Body of pancreas (tissue), 4 donors: ENCODE results near the gene GPR17. TPM values are rescaled to one million over a fixed set of nuclear protein-coding genes. Genes with fewer than 3 reads are reported as not detected.

Experiments used
- ATAC-seq: fragments of 150-250 bp; one replicate; pipeline ENCODE4 v1.9.1; 2016
- DNase-seq, 4 donors: peaks; one replicate each; pipeline ENCODE4 v3.0.0-alpha.2; 2019
- H3K27ac ChIP-seq, 4 donors: fragments of 200-600 bp; sonication (generic); 1 replicate in 3 of 4; 2 replicates in 1 of 4; pipeline versions ENCODE4 v1.5.1 to v1.6.1; 2016 to 2019; ENCODE audit warnings: mild to moderate bottlenecking in 1 of 4, mixed read lengths in 1 of 4, moderate library complexity in 1 of 4
- H3K27me3 ChIP-seq, 2 donors: fragments of 200-600 bp; sonication (generic); one replicate each; pipeline ENCODE4 v1.6.0; 2016; ENCODE audit warnings: mild to moderate bottlenecking in 1 of 2
- H3K36me3 ChIP-seq, 2 donors: fragments of 200-600 bp; sonication (generic); replicated peaks in 1 of 2; 2 replicates each; pipeline ENCODE4 v1.5.1; 2016; ENCODE audit warnings: low read depth in 2 of 2; ENCODE audit not compliant: insufficient read depth in 1 of 2
- H3K4me1 ChIP-seq: fragments of 200-600 bp; sonication (generic); one replicate; pipeline ENCODE4 v1.6.0; 2016
- H3K4me3 ChIP-seq, 2 donors: fragments of 200-600 bp; sonication (generic); 1 replicate in 1 of 2; 2 replicates in 1 of 2; pipeline ENCODE4 v1.5.1; 2016 to 2019
- H3K9me3 ChIP-seq, 3 donors: fragments of 200-600 bp; sonication (generic); 1 replicate in 2 of 3; 2 replicates in 1 of 3; pipeline ENCODE4 v1.5.1; 2016
- POLR2A ChIP-seq, 3 donors: fragments of 450-650 bp; IDR thresholded peaks; one replicate each; pipeline ENCODE4 v1.6.1; 2016; ENCODE audit warnings: antibody characterized with exemption in 3 of 3, mild to moderate bottlenecking in 2 of 3
- WGBS, 2 donors: methylation state at CpG; one replicate each; pipeline ENCODE4 v1.1.5; 2017; 5-methylcytosine and 5-hydroxymethylcytosine counted together
- intact Hi-C: fragments of 100-400 bp; cut with DNase I; formaldehyde crosslinking; loops from one replicate; pipeline ENCODE4 v1.15.1; 2023
- total RNA-seq, 2 donors: library from RNA; depleted of rRNA; stranded (reverse); fragments of >200 nt; gene quantifications; one replicate each; pipeline ENCODE4 v1.1.0, GENCODE V29; 2016
- TF ChIP-seq, protein P1 (sequence below), 7 experiments: fragments of 450-650 bp in 4 of 7; fragments of 200-600 bp in 3 of 7; sonication (generic) in 3 of 7; IDR thresholded peaks; one replicate each; pipeline ENCODE4 v1.5.1; 2016 to 2019; ENCODE audit warnings: antibody characterized with exemption in 7 of 7

GPR17 gene
- total RNA-seq, 2 donors from 2014 or later, result 0.26 TPM; not detected in 1

GRCh38 chr2:127609818-127610217, 36.1 kb upstream of the GPR17 start:
- Histone ChIP-seq H3K4me1 (no peaks in the 10 kb centered on the region), H3K9me3 (peaks cover 0 to 15% (median 0%) of the 10 kb centered on the region in 3 donors), H3K4me3 (no peak overlapping the region), H3K27ac (no peak overlapping the region), H3K27me3 (no peaks in the 10 kb centered on the region), H3K36me3 (no peaks in the 10 kb centered on the region)
- TF ChIP-seq POLR2A (IDR thresholded peaks at IDR 0.05), result no peak
- TF ChIP-seq, protein P1, sequence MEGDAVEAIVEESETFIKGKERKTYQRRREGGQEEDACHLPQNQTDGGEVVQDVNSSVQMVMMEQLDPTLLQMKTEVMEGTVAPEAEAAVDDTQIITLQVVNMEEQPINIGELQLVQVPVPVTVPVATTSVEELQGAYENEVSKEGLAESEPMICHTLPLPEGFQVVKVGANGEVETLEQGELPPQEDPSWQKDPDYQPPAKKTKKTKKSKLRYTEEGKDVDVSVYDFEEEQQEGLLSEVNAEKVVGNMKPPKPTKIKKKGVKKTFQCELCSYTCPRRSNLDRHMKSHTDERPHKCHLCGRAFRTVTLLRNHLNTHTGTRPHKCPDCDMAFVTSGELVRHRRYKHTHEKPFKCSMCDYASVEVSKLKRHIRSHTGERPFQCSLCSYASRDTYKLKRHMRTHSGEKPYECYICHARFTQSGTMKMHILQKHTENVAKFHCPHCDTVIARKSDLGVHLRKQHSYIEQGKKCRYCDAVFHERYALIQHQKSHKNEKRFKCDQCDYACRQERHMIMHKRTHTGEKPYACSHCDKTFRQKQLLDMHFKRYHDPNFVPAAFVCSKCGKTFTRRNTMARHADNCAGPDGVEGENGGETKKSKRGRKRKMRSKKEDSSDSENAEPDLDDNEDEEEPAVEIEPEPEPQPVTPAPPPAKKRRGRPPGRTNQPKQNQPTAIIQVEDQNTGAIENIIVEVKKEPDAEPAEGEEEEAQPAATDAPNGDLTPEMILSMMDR (IDR thresholded peaks at IDR 0.05), result no peak
- DNase-seq, result peak in 1 of 4 donors; percentile 1
- no peak for ATAC-seq
- intact Hi-C loops, result no loop called here
- WGBS, 2 donors, result 85 to 89% methylated on average over 3 to 7 of the region's 8 CpGs

DNA sequence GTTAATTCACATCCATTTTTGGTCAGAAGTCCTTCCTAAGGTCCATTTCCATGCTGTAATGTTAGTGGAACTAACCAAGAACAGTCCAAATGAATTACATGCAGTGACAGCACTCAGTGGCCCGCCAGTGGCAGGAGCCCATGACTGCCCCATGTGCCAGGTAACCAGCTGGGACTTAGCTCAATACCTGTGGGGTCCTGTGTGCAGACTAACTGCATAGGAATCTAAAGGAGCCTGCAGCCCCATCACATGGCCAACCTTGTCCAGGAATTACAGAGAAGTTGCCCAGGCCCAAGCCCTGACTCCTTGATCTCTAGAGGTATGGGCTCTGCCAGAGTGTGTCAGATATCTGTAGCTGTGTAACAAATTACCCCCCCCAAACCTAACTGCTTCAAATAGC, 35.4 kb upstream of the GPR17 start:
- DNase-seq (no peak), ATAC-seq (no peak)
- Histone ChIP-seq H3K27me3 (no peaks in the 10 kb centered on the region), H3K4me1 (no peaks in the 10 kb centered on the region), H3K9me3 (peaks cover 0 to 15% (median 0%) of the 10 kb centered on the region in 3 donors), H3K36me3 (no peaks in the 10 kb centered on the region), H3K4me3 (no peak overlapping the region), H3K27ac (no peak overlapping the region)
- no peak for TF ChIP-seq POLR2A (IDR thresholded peaks at IDR 0.05)
- TF ChIP-seq, protein P1 (IDR thresholded peaks at IDR 0.05), result no peak
- intact Hi-C loops, result no loop called here
- WGBS, 2 donors, result 88% methylated on average over 1 of the region's 1 CpG; no CpG with 5 or more reads in 1 of the 2 donors

DNA sequence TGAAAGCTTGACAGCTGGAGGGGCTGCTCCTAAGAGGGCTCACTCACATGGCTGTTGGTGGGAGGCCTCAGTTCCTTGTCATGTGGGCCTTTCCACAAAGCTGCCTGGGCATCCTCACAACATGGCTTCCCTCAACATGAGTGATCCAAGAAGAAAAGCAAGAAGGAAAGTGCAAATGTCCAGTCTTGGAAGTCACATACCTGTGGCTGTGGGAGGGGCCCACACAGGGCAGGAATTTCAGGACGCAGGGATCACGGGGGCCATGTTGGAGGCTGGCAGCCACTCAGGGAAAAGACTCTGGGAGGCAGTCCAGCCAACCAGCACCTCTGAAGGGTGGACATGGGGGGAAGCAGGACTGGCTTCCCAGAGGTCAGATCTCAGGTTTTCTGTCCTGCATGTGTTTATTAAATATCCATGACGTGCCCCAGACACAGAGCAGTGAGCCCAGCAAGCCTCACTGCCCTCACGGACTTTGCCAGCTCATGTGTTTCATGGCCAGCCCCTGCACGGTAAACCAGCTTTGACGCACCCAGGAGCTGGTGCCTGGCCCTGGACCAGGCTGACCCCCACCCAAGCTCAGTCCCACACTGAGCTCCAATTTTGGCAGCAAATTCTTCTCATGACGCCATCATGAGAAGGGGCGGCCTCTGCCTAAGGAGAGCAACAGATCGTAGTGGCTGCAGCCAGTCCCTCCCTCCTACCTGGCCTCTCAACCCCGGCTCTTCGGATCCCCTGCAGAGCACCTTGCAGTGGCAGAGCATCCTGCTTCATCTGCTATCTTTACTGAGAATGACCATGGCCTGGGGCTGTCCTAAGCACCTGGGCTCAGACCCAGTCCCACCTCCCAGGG, 34.7 kb upstream of the GPR17 start:
- Histone ChIP-seq H3K27ac (no peak overlapping the region), H3K9me3 (peaks cover 0 to 15% (median 0%) of the 10 kb centered on the region in 3 donors), H3K4me3 (no peak overlapping the region), H3K4me1 (no peaks in the 10 kb centered on the region), H3K36me3 (no peaks in the 10 kb centered on the region), H3K27me3 (no peaks in the 10 kb centered on the region)
- intact Hi-C loops, result no loop called here
- TF ChIP-seq POLR2A (IDR thresholded peaks at IDR 0.05), result no peak
- TF ChIP-seq, protein P1 (IDR thresholded peaks at IDR 0.05), result no peak
- ATAC-seq (no peak), DNase-seq (peak in 1 of 4 donors; percentile 4)
- 79 to 84% methylated on average over 6 to 8 of the region's 11 CpGs for WGBS, 2 donors

DNA sequence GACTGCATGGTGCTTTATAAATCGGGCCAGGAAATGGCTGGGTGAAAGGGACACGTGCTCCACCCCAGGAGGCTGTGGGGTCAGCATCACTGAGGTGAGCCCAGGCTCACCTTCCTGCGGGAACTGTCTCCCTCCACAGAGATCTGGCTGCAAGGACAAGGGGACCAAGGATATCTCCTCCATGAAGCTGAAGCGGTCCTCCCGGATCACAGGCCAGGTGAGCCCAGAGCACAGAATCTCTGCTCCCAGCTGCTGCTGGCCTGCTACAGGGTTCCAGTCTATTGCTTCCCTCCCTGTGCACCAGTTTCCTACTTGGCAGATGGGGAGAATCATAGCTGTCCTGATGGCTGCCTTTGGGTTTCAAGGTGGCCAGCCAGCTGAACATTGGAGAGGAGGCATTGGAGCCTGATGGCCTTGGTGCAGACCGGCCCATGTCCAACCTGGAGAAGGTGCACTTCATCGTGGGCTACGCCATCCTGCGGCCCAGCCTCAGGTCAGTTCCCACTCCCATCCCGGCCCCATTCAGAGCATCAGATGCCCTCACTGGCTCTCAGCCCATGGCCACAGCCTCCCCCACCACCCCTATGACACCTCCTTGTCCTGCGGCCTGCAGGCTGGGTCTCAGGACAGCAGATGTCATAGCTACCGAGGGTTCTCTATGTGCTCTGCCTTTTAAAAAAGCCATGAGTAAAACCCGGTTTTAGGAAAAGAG, 33.7 kb upstream of the GPR17 start:
- Histone ChIP-seq H3K27me3 (no peaks in the 10 kb centered on the region), H3K9me3 (peaks cover 0 to 15% (median 0%) of the 10 kb centered on the region in 3 donors), H3K4me1 (no peaks in the 10 kb centered on the region), H3K27ac (no peak overlapping the region), H3K4me3 (no peak overlapping the region), H3K36me3 (no peaks in the 10 kb centered on the region)
- TF ChIP-seq, protein P1 (IDR thresholded peaks at IDR 0.05), result no peak
- no peak for TF ChIP-seq POLR2A (IDR thresholded peaks at IDR 0.05)
- DNase-seq (peak in 1 of 4 donors; percentile 4), ATAC-seq (no peak)
- intact Hi-C loops, result no loop called here
- 77 to 92% methylated on average over 8 to 13 of the region's 13 CpGs for WGBS, 2 donors
